OCI-LY1 (cell line): ENCODE data around the gene FZD1.

Source experiments
- EZH2 ChIP-seq: fragments of 200-600 bp; sonication (generic), shearing (Covaris generic); IDR thresholded peaks from 2 replicates; pipeline ENCODE4 v1.8.0; 2017; ENCODE audit warnings: borderline replicate concordance, mixed run types, mild to moderate bottlenecking, antibody characterized with exemption, low read length, moderate library complexity, mixed read lengths
- TF ChIP-seq, protein P1 (sequence below): fragments of 200-600 bp; sonication (generic), shearing (Covaris generic); IDR thresholded peaks from 2 replicates; pipeline ENCODE4 v1.5.1; 2017; ENCODE audit warnings: mild to moderate bottlenecking, antibody characterized with exemption, low read length, moderate library complexity, mixed read lengths

DNA sequence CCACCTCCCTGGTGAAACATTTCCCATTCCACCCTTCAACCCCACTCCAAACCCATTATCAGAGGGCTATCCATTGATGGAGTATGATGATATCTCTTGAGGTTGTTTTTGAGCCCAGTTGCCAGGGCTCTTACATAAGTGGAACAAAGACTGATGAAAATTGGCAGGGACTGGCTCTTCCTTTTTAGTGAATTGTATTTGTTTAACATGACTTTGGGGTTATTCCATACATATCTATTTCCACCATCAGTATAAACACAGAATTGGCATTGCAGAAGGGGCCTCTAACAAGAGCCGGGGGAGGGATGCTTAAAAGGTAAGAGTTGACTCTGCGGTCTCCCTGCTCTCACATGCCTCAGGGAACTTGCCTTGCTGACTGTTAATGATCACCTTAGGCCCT, 28.9 kb downstream of the FZD1 start:
- TF ChIP-seq, protein P1, sequence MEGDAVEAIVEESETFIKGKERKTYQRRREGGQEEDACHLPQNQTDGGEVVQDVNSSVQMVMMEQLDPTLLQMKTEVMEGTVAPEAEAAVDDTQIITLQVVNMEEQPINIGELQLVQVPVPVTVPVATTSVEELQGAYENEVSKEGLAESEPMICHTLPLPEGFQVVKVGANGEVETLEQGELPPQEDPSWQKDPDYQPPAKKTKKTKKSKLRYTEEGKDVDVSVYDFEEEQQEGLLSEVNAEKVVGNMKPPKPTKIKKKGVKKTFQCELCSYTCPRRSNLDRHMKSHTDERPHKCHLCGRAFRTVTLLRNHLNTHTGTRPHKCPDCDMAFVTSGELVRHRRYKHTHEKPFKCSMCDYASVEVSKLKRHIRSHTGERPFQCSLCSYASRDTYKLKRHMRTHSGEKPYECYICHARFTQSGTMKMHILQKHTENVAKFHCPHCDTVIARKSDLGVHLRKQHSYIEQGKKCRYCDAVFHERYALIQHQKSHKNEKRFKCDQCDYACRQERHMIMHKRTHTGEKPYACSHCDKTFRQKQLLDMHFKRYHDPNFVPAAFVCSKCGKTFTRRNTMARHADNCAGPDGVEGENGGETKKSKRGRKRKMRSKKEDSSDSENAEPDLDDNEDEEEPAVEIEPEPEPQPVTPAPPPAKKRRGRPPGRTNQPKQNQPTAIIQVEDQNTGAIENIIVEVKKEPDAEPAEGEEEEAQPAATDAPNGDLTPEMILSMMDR, result no peak
- TF ChIP-seq EZH2, result no peak
